ENCODE data around the gene RAB20. TPM values are rescaled to one million over a fixed set of nuclear protein-coding genes. Genes with fewer than 3 reads are reported as not detected.

Gene RAB20
- total and polyA plus RNA-seq, 3 donors from 2014 or later = 22.0 to 41.1 (median 27.2) TPM

GRCh38 chr13:110486061-110486715 lies 75.3 kb downstream of the RAB20 start:
- Histone ChIP-seq H3K4me3 (no peak overlapping the region), H3K27ac (no peak overlapping the region), H3K4me1 (no peaks in the 10 kb centered on the region), H3K9me3 (no peaks in the 10 kb centered on the region), H3K27me3 (no peaks in the 10 kb centered on the region), H3K36me3 (ENCODE audit: low read depth, missing control alignments) (no peaks in the 10 kb centered on the region)
- intact Hi-C loops (cut with DNase I; ENCODE audit: low total_unique reads) = no loop called here
- DNase-seq = no peak
- TF ChIP-seq, protein P1, sequence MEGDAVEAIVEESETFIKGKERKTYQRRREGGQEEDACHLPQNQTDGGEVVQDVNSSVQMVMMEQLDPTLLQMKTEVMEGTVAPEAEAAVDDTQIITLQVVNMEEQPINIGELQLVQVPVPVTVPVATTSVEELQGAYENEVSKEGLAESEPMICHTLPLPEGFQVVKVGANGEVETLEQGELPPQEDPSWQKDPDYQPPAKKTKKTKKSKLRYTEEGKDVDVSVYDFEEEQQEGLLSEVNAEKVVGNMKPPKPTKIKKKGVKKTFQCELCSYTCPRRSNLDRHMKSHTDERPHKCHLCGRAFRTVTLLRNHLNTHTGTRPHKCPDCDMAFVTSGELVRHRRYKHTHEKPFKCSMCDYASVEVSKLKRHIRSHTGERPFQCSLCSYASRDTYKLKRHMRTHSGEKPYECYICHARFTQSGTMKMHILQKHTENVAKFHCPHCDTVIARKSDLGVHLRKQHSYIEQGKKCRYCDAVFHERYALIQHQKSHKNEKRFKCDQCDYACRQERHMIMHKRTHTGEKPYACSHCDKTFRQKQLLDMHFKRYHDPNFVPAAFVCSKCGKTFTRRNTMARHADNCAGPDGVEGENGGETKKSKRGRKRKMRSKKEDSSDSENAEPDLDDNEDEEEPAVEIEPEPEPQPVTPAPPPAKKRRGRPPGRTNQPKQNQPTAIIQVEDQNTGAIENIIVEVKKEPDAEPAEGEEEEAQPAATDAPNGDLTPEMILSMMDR (IDR thresholded peaks at IDR 0.05) = no peak
- no peak for TF ChIP-seq POLR2A (IDR thresholded peaks at IDR 0.05)
- 92% methylated on average over 15 of the region's 15 CpGs for WGBS, 2 donors

DNA sequence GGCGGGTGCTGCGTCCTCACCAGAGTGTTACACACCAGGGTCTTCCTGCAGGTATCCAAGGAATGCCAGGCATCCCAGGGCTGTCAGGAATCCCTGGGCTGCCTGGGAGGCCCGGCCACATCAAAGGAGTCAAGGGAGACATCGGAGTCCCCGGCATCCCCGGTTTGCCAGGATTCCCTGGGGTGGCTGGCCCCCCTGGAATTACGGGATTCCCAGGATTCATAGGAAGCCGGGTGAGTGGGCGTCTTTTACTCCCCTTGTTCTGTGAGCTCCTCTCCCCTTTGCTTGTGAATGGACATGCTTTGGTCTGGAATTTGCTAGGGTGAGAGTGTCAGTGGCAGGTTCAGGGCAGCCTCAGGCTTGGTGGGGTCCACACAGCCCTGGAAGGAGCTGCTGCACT lies 75.9 kb downstream of the RAB20 start:
- Histone ChIP-seq H3K36me3 (ENCODE audit: low read depth, missing control alignments) (no peaks in the 10 kb centered on the region), H3K4me1 (no peaks in the 10 kb centered on the region), H3K27ac (no peak overlapping the region), H3K4me3 (no peak overlapping the region), H3K27me3 (no peaks in the 10 kb centered on the region), H3K9me3 (no peaks in the 10 kb centered on the region)
- no peak for TF ChIP-seq POLR2A (IDR thresholded peaks at IDR 0.05)
- TF ChIP-seq, protein P1 (IDR thresholded peaks at IDR 0.05) = no peak
- intact Hi-C loops (cut with DNase I; ENCODE audit: low total_unique reads) = no loop called here
- WGBS, 2 donors = 85 to 89% methylated on average over 9 of the region's 9 CpGs
- no peak for DNase-seq

DNA sequence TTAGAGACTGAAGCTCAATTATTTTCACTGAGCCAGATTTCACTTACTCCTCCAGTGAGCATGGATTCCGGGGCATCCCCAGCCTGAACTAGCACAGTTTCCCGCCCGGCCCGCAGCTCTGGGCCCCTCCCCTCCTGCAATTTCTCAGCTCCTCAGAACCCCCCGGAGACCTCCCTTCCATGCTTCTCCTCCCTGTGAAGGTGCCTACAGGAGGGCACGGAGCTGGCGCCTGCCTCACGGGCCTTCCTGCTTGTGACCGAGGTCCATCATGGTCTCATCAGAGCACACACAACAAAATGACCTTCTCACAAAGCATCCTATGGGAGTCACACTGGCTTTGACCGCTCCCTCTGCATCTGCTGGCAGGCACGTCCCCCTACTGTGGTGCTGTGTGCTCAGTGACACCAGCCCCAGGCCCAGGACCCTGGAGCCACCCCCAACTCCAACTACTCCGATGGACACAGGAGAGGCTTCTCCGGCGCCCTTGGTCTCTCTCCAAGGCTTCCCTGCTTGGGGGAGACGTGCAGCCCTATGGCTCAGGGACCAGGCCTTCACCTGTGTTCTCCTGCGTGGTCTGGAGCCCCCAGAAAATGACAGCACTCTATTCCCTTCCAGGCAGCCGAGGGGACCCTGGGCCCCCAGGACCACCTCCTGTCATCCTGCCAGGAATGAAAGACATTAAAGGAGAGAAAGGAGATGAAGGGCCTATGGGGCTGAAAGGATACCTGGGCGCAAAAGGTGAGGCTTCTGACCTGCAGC lies 77.1 kb downstream of the RAB20 start:
- H3K4me3 ChIP-seq = no peak overlapping the region
- H3K9me3 ChIP-seq = no peaks in the 10 kb centered on the region
- no peaks in the 10 kb centered on the region for H3K36me3 ChIP-seq (ENCODE audit: low read depth, missing control alignments)
- no peaks in the 10 kb centered on the region for H3K27me3 ChIP-seq
- WGBS, 2 donors = 91 to 99% methylated on average over 14 to 18 of the region's 18 CpGs
- no peak for DNase-seq
- intact Hi-C loops (cut with DNase I; ENCODE audit: low total_unique reads) = no loop called here
- no peak overlapping the region for H3K27ac ChIP-seq
- TF ChIP-seq, protein P1 (IDR thresholded peaks at IDR 0.05) = no peak
- no peak for TF ChIP-seq POLR2A (IDR thresholded peaks at IDR 0.05)
- H3K4me1 ChIP-seq = no peaks in the 10 kb centered on the region

- Histone ChIP-seq H3K4me3 (no peak overlapping the region), H3K27me3 (no peaks in the 10 kb centered on the region), H3K27ac (no peak overlapping the region), H3K9me3 (no peaks in the 10 kb centered on the region), H3K36me3 (ENCODE audit: low read depth, missing control alignments) (no peaks in the 10 kb centered on the region), H3K4me1 (peaks cover 8% of the 10 kb centered on the region)
- TF ChIP-seq, protein P1 (IDR thresholded peaks at IDR 0.05) = no peak
- TF ChIP-seq POLR2A (IDR thresholded peaks at IDR 0.05) = no peak
- 89 to 93% methylated on average over 13 of the region's 13 CpGs for WGBS, 2 donors
- intact Hi-C loops (cut with DNase I; ENCODE audit: low total_unique reads) = no loop called here
- DNase-seq = no peak
These were observed 78.0 kb downstream of the RAB20 start for GRCh38 chr13:110483386-110483968.

Measured in testis (tissue), 3 donors.